ENCODE data around the gene SUCNR1. TPM values are rescaled to one million over a fixed set of nuclear protein-coding genes. Genes with fewer than 3 reads are reported as not detected.
"Not testable (repeated sequence)": the region's sequence is repeated elsewhere in the genome, so short reads cannot be mapped to it uniquely, and the experiment has no call there.

The SUCNR1 gene
- total RNA-seq, 1 donor = 4.5 TPM

DNA sequence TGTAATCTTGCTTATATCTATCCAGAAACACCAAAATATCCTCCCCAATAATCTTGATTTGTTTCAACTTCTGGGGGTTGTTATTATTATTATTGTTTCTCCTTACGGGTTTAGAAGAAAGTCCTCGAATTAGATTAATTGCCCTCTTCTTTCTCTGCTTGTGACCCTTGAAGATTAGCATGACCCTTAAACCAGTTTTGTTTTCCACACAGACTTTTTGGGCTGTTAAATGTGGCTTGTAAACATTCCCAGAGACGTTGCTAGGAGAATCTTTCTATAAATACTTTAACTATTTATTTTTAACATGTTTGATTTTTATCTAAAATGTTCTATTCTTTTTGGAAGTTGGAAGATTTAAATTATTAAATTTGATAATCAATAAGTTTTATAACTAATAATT, 4.3 kb upstream of the SUCNR1 start:
- H3K4me3 ChIP-seq (ENCODE audit: low read depth, low read length) = no peak overlapping the region
- DNase-seq (ENCODE audit: low read depth) = no peak
- TF ChIP-seq, protein P1, sequence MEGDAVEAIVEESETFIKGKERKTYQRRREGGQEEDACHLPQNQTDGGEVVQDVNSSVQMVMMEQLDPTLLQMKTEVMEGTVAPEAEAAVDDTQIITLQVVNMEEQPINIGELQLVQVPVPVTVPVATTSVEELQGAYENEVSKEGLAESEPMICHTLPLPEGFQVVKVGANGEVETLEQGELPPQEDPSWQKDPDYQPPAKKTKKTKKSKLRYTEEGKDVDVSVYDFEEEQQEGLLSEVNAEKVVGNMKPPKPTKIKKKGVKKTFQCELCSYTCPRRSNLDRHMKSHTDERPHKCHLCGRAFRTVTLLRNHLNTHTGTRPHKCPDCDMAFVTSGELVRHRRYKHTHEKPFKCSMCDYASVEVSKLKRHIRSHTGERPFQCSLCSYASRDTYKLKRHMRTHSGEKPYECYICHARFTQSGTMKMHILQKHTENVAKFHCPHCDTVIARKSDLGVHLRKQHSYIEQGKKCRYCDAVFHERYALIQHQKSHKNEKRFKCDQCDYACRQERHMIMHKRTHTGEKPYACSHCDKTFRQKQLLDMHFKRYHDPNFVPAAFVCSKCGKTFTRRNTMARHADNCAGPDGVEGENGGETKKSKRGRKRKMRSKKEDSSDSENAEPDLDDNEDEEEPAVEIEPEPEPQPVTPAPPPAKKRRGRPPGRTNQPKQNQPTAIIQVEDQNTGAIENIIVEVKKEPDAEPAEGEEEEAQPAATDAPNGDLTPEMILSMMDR (IDR thresholded peaks at IDR 0.05; ENCODE audit: insufficient read depth, low read length) = no peak

- no peak overlapping the region for H3K4me3 ChIP-seq (ENCODE audit: low read depth, low read length)
- TF ChIP-seq, protein P1 (IDR thresholded peaks at IDR 0.05; ENCODE audit: insufficient read depth, low read length) = no peak
- DNase-seq (ENCODE audit: low read depth) = no peak
Measured at GRCh38 chr3:151871639-151872468, 1.6 kb upstream of the SUCNR1 start.

DNA sequence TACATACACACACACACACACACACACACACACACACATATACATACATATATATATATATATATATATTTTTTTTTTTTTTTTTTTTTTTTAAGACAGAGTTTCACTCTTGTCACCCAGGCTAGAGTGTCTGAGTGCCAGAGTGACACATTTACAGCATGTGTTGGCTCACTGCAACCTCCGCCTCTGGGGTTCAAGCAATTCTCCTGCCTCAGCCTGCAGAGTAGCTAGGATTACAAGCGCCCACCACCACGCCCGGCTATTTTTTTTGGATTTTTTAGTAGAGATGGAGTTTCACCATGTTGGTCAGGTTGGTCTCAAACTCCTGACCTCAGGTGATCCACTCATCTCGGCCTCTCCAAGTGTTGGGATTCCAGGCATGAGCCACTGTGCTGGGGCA, 636 bp downstream of the SUCNR1 start:
- DNase-seq (ENCODE audit: low read depth) = not testable (repeated sequence)

DNA sequence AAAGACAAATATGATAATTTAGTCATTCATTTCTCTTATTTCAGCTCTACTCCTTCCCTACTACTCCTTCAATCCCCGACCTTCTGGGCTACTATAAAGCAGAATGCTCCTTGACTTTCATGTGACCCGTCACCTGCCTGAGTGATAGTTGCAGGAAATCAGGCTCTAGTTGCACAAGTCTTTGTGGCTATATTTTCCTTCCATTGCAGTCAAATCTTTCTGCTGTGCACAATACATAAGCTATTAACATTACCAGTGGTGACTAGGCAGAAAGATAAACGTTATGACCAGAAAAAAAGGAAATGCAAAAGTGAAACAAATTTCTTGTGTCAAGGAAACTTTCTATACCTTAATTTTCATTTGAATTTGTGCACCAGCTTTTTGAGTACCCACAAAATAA, 2.3 kb downstream of the SUCNR1 start:
- DNase-seq (ENCODE audit: low read depth) = no peak

More for the DNA sequence above, 636 bp downstream of the SUCNR1 start:
- H3K4me3 ChIP-seq (ENCODE audit: low read depth, low read length) = not testable (repeated sequence)

GRCh38 chr3:151877269-151877668, 3.8 kb downstream of the SUCNR1 start:
- H3K4me3 ChIP-seq (ENCODE audit: low read depth, low read length) = no peak overlapping the region
- TF ChIP-seq, protein P1 (IDR thresholded peaks at IDR 0.05; ENCODE audit: insufficient read depth, low read length) = no peak
- DNase-seq (ENCODE audit: low read depth) = no peak

More for the DNA sequence above, 2.3 kb downstream of the SUCNR1 start:
- TF ChIP-seq, protein P1 (IDR thresholded peaks at IDR 0.05; ENCODE audit: insufficient read depth, low read length) = no peak
- no peak overlapping the region for H3K4me3 ChIP-seq (ENCODE audit: low read depth, low read length)

DNA sequence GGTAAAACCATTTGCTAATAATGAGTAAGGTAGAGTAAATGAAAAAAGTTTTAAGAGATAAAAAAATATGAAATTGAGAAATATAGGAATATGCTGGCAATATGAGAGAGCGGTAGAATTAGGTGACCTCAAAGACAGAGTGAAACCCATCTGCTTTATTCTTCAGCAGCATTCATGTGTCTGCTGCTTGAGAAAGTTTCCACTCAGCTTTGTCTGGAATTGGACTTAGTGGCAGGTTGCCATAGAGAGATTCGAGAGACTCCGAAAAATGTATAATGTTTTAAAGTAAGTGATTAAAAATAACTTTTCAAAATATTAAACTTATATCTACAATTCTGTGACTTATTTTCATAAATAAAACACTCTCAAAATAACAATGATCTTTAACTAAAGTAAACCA, 5.0 kb downstream of the SUCNR1 start:
- TF ChIP-seq, protein P1 (IDR thresholded peaks at IDR 0.05; ENCODE audit: insufficient read depth, low read length) = no peak
- DNase-seq (ENCODE audit: low read depth) = no peak
- H3K4me3 ChIP-seq (ENCODE audit: low read depth, low read length) = no peak overlapping the region

DNA sequence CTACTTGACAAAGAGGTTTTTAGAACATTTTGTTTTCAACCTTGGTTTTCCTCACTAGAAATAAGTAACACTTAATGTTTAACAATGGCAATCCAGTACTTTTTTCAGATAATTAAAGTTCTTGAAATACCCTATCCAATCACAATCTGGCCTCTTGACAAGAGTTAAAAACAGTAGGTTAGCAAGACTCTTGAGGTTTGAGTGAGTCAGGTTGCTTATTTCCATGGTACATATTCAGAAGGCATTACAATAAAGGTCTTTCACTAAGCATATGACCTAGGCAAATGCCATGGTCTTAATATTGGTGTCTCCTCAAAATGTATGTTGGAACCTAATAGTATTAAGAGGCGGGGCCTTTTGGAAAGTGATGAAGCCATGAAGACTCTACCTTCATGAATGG, 5.6 kb downstream of the SUCNR1 start:
- H3K4me3 ChIP-seq (ENCODE audit: low read depth, low read length) = no peak overlapping the region
- TF ChIP-seq, protein P1 (IDR thresholded peaks at IDR 0.05; ENCODE audit: insufficient read depth, low read length) = no peak
- no peak for DNase-seq (ENCODE audit: low read depth)

Data from fibroblast of the aortic adventitia (primary cell).